Testis (tissue), 2 donors: ENCODE measurements around the gene TASP1.

Experiments used
- CTCF ChIP-seq, 3 experiments: fragments of 450-650 bp in 2 of 3; fragments of 200-600 bp in 1 of 3; sonication (generic) in 1 of 3; IDR thresholded peaks; one replicate each; pipeline ENCODE4 v1.5.1; 2016 to 2019; ENCODE audit warnings: antibody characterized with exemption in 3 of 3, mild to moderate bottlenecking in 2 of 3, moderate library complexity in 1 of 3
- POLR2A ChIP-seq: fragments of 450-650 bp; IDR thresholded peaks from one replicate; pipeline ENCODE4 v1.6.1; 2017; ENCODE audit warnings: antibody characterized with exemption, mild to moderate bottlenecking, moderate library complexity

- TF ChIP-seq CTCF (IDR thresholded peaks at IDR 0.05) (no peak), POLR2A (no peak)
Measured at GRCh38 chr20:13611611-13612125, 27.1 kb downstream of the TASP1 start.
